GM11168 (cell line): Measurements from ENCODE around the gene CD6.
"Not testable (repeated sequence)": the region's sequence is repeated elsewhere in the genome, so short reads cannot be mapped to it uniquely, and the experiment has no call there.

Experiments used
- in situ Hi-C: fragments of 300-500 bp; cut with MboI; formaldehyde crosslinking; loops from one replicate; pipeline ENCODE4 v1.12.0; 2022; ENCODE audit warnings: low sequenced_read_pairs; ENCODE audit not compliant: unreplicated experiment

The CD6 gene

DNA sequence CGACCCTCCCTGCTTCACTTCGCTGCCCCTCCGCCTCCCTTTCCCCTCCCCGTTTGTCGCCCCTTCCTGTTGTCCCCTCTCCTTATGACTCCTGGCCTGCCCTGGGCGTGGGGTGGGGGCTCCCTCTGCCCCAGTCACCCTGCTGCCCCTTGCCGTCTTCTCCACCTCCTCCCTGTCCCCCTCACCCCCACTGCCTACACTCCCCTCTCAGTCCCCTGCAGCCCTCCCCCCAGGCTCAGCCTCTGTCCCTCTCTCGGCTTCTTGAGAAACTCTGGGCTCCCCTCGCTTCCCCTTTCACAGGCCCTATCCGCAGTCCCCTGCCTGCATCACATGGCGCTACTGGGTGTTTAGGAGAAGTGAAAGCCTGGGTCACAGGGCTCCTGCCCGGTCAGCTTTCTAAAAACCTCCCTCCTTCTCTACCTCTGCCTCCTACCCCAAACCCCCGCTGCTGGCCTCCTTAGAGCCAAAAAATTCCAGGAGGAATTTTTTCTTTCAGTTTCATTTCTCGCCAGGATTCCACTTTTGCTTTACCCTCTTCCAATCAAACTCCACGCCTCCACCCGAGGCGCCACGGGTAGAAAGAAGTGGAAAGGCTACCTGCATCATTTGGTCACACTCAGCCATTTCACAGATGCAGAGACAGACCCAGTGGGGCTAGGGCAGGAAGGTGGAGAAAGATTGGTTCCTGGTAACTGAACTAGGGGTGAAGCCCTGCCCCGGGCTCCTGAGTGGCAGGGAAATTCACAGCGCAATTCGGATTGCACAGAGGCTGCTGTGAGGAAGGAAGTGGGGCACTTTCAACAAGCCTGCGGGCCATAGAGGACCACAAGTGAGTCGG is 19.4 kb upstream of the CD6 start, which contains the start of gene SLC15A3:
SLC15A3 (minus strand) TSS at position 273 of the 838 bp plus-strand sequence. CDS start 625 bp downstream, outside the sequence.
- in situ Hi-C loops: no loop called here

DNA sequence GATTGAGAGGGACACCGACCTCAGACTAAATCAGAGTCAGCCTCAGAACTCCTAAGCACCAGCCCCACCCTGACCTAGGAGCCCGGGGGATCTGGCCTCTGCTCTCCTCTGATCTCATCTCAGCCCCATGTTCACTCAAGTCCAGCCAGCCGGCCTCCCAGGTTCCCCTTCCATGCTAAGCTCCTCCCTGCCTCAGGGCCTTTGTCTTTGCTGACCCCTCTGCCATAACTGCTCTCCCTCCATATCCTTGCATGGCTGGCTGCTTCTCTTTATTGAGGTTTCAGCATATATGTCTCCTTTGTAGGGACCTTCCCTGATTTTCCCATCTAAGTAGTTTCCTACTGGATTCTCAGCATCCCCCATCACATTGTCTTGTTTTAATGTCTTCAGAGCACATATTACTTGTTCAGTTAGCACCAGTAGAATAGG is 18.7 kb upstream of the CD6 start:
- in situ Hi-C loops: no loop called here

DNA sequence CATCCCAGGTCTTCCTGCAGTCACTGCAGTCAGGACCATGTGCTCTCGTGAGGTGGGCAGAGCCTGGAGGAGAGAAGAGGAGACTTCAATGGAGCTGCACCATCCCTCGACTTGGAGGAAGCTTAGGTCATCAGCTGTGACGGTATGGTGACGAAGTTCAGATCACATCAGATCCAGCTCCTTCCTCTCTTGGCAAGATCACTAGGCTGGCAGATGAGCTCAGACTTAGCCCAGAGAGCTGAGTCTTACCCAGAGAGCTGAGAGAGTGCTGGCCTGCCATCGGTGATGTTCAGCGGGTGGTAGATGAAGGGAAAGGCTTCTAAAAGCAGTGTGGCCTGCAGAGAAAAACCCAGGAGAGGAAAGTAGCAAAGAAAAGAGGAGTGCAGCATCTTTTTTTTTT is 17.7 kb upstream of the CD6 start:
- in situ Hi-C loops: no loop called here

DNA sequence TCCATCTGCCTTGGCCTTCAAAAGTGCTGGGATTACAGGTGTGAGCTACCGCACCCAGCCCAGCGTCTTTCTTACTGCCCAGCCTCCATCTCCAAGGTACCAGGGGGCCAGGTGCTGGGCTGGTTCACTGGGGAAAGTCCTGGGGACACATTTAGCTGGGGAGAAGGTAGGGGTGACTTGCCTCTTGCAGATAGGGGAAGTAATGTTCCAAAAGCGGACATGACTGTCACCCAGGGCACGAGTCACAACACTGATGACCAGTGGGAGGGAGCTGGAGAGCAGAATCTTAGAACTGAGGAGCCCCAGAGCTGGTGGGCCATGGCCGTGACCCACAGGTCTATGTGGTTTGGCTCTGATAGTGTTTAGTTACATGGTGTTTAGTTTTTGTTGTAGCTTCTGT is 17.1 kb upstream of the CD6 start:
- in situ Hi-C loops: no loop called here

DNA sequence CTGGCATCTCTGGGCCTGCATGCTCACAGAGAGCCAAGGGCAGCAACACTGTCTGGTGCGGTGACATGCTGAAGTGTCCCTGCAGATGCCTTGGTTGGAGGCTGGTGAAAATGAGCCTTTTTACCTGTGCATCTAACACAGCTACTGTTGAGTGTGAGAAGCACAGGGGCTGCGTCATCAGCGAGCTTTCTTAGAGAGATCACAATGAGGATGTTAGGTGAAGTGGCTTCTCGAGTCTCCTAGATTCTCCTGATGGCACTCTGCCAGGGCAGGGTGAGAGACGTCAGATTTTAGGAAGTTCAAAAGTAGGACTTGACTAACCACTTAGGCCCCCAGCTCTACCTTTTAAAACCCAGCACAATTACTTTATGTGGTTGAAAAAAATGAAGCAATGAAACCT is 15.9 kb upstream of the CD6 start:
- in situ Hi-C loops: no loop called here

DNA sequence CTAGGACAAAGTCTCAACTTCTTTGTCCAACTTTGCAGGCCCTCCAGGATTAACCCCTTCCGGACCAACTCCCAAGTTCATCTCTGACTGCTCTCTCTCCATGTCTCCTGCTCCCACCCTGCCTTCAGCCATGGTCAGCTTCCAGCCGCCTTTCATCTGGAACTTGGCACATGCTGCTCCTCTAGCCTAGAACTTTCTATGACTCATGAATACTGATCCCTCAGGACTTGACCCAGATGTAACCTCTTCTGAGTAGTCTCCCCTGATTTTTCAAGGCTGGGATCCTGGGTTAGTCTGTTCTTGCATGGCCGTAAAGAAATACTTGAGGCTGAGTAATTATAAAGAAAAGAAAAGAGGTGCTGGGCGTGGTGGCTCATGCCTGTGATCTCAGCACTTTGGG is 14.3 kb upstream of the CD6 start:
- in situ Hi-C loops: no loop called here

DNA sequence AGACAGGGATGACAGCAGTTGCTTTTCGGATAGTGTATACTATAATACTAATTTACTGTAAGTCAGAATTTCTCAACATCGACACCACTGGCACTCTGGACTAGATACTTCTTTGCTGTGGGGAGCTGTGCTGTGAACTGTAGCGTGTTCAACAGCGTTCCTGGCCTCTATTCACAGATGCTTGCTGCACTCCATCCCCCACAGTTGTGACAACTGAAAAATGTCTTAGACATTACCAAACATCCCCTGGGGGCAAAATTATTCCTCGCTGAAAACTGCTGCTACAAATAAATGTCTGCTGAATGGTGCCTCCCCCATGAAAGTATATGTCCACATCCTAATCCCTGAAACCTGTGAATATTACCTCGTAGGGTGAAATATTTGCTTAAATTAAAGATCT is 12.0 kb upstream of the CD6 start:
- in situ Hi-C loops: no loop called here

DNA sequence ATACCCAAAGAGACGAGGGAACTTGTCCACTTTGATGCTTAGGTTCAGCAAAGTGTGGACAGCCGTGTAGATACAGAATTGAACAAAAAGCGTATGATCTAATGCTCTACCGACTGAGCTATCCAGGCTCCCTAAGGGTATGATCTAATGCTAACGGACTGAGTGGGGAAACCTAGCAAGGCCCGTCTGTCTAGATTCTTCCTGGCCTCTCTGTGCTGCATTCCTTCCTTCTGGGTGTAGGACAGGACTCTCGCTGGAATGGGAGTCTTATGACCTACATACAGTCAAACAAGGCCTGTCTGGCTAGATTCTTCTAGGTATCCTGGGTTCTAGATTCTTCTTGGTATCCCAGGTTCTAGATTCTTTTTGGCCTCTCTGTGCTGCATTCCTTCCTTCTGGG is 11.1 kb upstream of the CD6 start:
- in situ Hi-C loops: no loop called here

DNA sequence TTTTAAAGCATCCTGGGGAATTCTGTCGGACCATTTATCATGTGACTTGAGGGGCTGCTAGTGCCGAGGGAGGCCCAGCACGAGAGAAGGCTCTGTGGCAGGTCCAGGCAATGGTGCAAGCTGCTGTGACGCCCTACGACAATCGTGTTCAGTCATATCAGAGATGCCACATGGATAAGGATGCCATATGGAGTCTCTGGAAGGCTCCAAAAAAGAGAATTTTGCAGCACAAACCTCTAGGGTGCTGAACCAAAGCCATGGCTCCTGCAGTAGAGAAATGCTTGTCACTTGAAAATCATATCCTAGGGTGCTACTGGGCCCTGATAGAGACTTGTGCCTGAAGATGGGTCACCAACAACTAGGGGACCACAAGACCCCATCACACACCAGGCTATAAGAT is 6.7 kb upstream of the CD6 start:
- in situ Hi-C loops: loop anchor here (5.0 kb wide), 1 partner anchor 162 kb away; no protein-coding TSS in a partner anchor

DNA sequence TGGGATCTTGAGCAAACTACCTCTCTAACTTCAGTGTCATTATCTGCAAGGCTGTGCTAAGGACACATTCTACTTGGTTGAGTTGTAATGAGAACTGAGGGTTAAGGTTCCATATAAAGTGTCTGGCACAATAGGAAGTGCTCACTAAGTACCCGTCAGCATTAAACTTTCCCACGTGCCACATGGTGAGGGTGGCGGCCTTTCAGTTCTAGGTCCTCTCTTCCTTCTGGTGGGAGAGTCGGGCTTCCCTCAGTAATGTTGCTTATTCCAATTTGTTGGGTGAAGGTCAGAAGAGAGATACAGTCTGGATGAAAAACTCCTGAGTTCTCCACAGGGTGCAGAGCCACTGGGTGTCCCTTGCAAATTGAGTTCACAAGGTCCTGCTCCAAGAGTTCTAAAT is 4.6 kb upstream of the CD6 start:
- in situ Hi-C loops: loop anchor here (5.0 kb wide), 1 partner anchor 160 kb away; no protein-coding TSS in a partner anchor

DNA sequence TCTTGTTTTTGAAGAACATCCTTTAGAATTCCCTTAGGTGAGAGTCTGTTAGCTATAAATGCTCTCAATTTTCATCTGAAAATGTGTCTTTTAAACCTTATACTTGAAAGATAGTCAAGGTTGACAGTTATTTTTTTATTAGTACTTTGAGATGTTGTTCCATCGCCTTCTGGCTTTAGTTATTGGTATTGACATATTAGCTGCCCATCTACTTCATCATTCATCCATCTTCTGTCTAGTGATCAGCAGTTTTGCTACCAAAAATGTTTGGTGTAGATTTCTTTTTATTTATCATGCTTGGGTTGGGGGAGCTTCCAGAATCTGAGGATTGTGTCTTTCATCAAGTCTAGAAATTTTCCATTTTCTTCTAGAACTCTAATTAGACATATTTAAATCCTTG is 3.3 kb upstream of the CD6 start:
- in situ Hi-C loops: loop anchor here (5.0 kb wide), 1 partner anchor 159 kb away; no protein-coding TSS in a partner anchor

DNA sequence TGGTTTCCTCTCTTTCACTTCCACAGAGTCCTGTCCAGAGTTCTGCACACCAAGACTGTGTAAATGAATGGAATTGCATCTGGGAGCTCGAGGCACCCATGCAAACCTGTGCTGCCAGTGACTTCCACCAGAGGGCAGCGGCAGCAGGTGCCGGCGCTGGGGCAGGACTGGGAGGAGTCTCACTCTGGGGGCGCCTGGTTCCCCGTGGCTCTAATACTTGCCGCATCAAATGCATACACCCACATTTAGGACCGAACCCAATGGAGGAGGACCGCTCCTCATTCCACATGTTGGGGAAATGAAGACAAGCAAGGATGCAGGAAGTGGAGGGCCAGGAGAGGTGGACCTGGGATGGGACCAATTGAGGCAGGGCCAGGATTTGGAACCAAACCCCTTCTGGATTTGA is 1.1 kb upstream of the CD6 start:
- in situ Hi-C loops: no loop called here

DNA sequence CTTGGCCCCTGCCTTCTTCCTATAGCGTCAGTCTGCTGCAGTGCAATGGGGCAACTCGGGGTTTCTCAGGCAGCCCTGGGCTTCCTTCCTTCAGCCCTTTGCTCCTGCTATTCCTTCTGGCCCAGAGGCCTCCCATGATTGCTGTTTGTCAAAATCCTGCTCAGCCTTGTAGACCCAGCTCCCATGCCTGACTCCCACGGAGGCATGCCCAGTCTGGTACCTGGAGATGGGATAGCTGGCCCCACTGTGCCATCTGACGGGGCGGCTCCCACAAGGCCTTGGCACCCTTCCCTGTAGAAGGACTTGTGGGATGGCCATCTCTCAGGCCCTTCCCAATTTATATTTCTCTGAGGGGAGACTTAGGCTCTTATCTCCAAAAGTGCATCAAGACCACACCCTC is 590 bp upstream of the CD6 start:
- in situ Hi-C loops: no loop called here

DNA sequence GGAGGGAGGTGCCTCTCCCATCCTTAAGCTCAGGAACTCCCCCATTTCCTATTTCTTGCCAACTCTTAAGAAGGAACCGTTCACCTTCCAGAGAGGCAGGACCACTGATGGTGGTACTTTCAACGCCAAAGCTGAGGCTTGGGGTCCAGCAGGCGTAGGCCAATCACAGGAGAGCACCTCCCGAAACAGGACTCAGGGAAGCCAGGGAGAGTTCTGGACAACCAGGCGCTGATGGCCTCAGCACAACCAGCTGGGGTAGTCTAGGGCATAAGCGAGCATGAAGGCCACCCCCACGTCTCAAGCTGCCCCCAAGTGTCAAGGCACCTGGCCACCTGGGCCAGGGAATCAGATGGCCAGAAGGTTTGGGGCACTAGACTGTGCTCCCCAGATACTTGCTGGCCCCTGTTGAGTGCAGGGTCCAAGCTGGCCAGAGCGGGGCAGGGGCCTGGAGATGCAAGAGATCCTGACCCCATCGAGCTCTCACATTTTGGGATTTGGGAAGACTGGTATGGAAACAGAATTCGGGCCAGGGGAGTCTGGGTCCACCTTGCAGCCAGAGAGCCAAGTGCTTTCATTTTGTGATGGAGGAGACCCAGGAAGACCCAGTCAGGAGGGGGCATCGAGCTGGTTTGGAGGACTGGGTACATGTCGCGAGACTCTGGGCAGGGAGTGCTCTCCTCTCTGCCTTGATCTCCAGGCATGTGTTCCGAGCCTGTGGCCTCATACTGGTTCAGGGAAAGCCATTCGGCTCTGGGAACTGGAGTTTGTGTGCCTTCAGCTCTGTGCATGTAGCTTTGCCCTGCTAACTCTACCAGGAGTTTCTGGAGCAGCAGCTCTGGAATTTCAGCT is 926 bp downstream of the CD6 start:
- in situ Hi-C loops: no loop called here

DNA sequence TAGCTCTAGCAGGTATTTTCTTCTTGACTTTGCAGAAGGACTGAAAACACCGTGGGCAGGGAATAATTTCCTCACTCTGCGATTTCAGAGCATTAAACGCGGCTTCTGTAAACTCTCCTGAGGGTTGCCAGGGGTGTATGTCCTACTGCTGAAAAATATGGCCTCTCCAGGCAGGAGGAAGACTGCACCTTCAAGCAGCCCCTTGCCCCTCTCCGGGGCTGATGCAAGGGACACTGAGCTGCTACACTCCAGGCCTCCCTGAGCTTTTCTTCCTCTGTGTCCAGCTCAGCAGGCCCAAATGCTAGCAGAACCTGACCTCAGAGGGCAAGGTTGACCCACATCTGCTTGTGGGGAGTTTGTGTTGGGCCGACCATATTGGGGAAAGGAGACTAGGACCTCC is 2.2 kb downstream of the CD6 start:
- in situ Hi-C loops: no loop called here

DNA sequence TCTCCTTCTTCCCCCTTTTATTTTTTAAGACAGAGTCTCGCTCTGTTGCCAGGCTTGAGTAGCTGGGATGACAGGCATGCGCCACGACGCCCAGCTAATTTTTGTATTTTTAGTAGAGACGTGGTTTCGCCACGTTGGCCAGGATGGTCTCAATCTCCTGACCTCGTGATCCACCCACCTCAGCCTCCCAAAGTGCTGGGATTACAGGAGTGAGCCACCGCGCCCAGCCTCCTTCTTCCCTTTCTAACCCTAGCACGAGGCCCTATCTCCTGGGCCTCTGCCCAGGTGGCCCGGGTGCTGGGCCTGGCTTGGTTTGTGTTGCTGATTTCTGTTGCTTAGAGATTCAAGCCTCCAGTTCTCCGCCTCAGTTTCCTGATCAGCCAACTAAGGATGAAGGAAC is 2.8 kb downstream of the CD6 start:
- in situ Hi-C loops: not testable (repeated sequence)

DNA sequence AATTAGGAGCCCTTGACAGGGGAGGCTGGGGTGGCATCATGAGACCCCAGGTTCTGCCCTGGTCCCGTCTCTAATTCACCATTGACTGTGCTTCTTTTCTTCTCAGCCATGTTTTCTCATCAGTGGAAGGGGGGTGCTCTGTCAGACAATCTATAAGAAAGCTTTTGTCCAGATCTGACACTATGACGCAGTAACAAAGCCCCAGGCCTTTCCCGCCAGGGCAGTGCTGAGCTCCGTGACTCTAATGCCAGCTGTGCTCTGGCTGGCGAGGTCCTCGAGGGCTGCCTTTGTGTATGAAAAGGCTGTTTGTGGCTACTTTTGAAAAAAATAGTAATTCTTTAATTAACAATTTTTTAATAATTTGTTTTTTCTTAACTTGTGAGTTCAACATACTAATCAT is 3.2 kb downstream of the CD6 start:
- in situ Hi-C loops: no loop called here

DNA sequence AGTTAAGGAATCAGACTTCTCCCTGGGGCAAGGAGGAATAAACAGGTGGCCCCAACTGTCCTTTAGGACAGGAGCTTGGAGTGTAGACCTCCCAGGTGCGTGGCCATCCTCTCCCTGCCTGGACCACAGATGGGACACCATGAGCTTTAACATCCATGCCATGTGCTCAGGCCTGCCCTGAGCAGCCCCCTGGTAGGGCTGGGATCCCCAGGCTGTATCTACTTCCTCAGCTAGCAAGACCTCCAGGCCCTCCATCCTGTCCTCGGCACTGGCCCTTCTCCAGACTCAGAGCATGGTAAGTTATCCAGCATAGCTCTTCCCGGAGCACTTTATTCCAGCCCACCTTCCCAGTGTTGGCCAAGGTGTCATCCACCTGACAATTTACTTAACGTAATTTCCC is 5.7 kb downstream of the CD6 start:
- in situ Hi-C loops: no loop called here

DNA sequence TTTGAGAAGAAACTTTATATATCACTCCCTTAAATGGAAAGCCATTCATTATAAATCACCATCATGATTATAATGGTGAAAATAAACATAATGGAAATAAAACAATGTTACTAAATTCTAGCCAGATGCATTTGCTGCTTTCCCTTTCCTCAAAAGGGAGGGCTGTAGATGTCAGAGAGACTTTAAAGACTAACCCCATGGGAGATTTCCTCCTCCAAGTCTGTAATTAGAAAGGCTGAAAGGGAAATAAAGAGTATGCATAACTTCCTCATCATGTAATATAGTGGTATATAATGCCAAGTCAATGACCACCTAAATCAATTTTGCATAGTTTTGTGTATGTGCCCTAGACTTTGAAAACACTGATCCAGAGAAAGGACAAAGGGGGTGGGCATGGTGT is 6.4 kb downstream of the CD6 start:
- in situ Hi-C loops: no loop called here

DNA sequence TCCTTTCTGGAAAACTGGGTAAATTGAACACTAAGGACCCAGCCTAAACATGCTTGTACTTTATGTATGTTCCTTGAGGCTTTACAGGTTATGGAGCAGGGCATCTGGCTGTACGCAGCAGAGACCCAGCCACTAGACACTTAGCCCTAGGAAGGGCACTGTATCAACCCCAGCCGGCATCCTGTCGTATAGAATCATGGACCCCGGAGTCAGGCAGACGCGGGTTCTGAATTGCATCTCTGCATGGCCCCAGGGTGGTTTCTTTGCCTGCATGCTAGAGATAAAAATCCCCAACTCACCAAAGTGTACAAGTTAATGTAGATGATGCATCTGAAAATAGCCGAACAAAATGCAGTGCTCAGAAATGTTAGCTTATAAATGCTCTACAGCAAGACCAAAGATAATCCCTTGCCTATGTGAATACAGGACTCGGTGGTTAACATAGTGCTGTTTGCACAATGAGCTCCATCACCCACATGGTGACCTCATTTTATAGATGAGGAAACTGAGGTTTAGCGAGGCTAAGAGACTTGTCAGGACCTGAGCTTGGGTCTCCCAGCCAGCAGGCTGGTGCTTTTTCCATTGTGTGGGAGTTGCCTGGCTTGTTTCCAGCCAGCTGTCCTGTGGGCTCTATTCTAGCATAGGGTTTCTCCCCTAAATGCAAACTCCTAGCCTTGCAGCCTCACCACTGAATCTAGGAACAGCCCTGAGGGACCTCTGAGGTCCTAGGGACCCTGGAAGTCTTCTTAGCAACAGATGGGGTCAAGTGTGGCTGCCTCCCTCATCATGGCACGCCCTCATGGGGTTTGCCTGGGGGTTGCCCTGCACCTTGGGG is 7.3 kb downstream of the CD6 start:
- in situ Hi-C loops: no loop called here
